Measurements from ENCODE around the gene DLGAP4.

The DLGAP4 gene

GRCh38 chr20:36270744-36271638, 35.1 kb upstream of the DLGAP4 start:
- DNase-seq (ENCODE audit: low read depth), result no peak
- H3K4me3 ChIP-seq (ENCODE audit: control insufficient read depth, low read depth, low read length), result no peak overlapping the region
- TF ChIP-seq CTCF (conservative IDR thresholded peaks at IDR 0.05; ENCODE audit: control insufficient read depth, insufficient read depth, low read depth, low read length), result no peak

- H3K4me3 ChIP-seq (ENCODE audit: control insufficient read depth, low read depth, low read length), result no peak overlapping the region
- no peak for TF ChIP-seq CTCF (conservative IDR thresholded peaks at IDR 0.05; ENCODE audit: control insufficient read depth, insufficient read depth, low read depth, low read length)
- DNase-seq (ENCODE audit: low read depth), result no peak
These were observed 34.2 kb upstream of the DLGAP4 start for GRCh38 chr20:36271639-36272546.

- no peak for DNase-seq (ENCODE audit: low read depth)
- no peak overlapping the region for H3K4me3 ChIP-seq (ENCODE audit: control insufficient read depth, low read depth, low read length)
- TF ChIP-seq CTCF (conservative IDR thresholded peaks at IDR 0.05; ENCODE audit: control insufficient read depth, insufficient read depth, low read depth, low read length), result no peak
These were observed 33.5 kb upstream of the DLGAP4 start for GRCh38 chr20:36272547-36273220.

GRCh38 chr20:36273414-36274180, 32.5 kb upstream of the DLGAP4 start:
- TF ChIP-seq CTCF (conservative IDR thresholded peaks at IDR 0.05; ENCODE audit: control insufficient read depth, insufficient read depth, low read depth, low read length), result peak; percentile 49
- no peak overlapping the region for H3K4me3 ChIP-seq (ENCODE audit: control insufficient read depth, low read depth, low read length)
- peak; percentile 43 for DNase-seq (ENCODE audit: low read depth)

- no peak overlapping the region for H3K4me3 ChIP-seq (ENCODE audit: control insufficient read depth, low read depth, low read length)
- no peak for DNase-seq (ENCODE audit: low read depth)
These were observed 31.8 kb upstream of the DLGAP4 start for GRCh38 chr20:36274181-36274841.

More at GRCh38 chr20:36274181-36274841, 31.8 kb upstream of the DLGAP4 start:
- no peak for TF ChIP-seq CTCF (conservative IDR thresholded peaks at IDR 0.05; ENCODE audit: control insufficient read depth, insufficient read depth, low read depth, low read length)
